ENCODE data around the gene PLXNB1.

PLXNB1 gene

DNA sequence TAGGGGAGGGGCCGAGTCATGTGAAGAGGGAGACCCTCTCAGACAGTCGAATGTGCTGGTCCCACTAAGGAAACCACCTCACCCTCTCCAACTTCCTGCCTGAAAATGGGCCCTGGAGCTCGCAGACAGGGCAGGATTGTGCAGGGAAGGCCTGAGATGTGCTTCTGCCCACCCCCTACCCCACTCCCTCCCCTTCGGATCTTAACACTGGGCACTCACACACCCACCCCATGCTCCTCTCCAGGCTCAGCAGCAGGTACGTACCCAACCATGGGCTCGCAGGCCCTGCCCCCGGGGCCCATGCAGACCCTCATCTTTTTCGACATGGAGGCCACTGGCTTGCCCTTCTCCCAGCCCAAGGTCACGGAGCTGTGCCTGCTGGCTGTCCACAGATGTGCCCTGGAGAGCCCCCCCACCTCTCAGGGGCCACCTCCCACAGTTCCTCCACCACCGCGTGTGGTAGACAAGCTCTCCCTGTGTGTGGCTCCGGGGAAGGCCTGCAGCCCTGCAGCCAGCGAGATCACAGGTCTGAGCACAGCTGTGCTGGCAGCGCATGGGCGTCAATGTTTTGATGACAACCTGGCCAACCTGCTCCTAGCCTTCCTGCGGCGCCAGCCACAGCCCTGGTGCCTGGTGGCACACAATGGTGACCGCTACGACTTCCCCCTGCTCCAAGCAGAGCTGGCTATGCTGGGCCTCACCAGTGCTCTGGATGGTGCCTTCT lies 36.7 kb upstream of the PLXNB1 start:
- H3K4me3 ChIP-seq (replicated peaks; ENCODE audit: insufficient read depth, low read length): peak overlapping the region; percentile 57
- peak overlapping the region; percentile 85 for H3K27ac ChIP-seq (replicated peaks)
- TF ChIP-seq GABPA (IDR thresholded peaks at IDR 0.05; ENCODE audit: low read depth) (no peak), POLR2AphosphoS5 (IDR thresholded peaks at IDR 0.05; ENCODE audit: low read depth) (peak; percentile 14)
- H3K27me3 ChIP-seq (ENCODE audit: insufficient read depth, poor library complexity, severe bottlenecking): no peaks in the 10 kb centered on the region
- DNase-seq (ENCODE audit: low read depth in 1 of 2, low spot score in 1 of 2): peak; percentile 40 to 43

DNA sequence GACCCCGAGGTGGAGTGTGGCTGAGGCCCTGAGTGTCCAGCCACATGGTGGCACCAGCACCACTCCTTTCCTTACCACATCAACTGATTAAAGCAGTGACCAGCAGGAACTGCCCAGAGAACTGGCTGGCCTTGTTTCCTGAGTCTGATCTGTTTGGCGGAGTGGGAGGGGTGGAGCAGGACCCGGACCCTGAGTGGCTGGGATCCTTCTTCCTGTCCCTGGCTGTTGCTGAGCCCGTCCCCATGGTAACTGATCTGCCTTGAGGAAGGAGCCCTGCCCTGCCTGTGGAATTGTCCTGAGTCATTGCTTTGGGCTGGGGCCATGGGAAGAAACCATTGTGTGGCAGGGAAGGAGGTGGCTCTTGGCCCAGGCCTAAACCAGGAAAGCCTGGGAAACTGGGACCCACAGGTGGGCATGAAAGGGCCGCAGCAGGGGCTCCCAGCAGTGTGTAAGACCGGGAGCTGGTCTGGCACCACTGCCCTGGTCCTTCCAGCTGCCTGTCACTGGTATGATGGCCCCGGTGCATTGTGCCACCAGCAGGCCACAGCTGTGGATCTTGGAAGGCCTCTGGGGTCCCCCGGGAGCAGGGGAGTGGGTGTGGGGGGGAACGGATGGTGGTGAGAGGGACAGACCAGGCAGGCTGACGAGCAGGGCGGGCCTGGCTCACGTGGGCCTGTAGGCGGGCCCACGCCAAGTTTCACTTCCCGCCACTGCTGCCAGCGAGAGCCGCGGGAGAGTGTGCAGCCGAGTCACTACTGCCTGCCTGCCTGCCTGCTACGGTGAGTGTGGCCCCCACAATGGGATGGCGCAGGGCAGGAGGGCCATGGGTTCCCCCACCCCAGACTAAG lies 35.9 kb upstream of the PLXNB1 start:
- DNase-seq (ENCODE audit: low read depth in 1 of 2, low spot score in 1 of 2): peak; percentile 82 to 95
- peak overlapping the region; percentile 57 for H3K4me3 ChIP-seq (replicated peaks; ENCODE audit: insufficient read depth, low read length)
- H3K27ac ChIP-seq (replicated peaks): peak overlapping the region; percentile 85
- TF ChIP-seq, protein P1, sequence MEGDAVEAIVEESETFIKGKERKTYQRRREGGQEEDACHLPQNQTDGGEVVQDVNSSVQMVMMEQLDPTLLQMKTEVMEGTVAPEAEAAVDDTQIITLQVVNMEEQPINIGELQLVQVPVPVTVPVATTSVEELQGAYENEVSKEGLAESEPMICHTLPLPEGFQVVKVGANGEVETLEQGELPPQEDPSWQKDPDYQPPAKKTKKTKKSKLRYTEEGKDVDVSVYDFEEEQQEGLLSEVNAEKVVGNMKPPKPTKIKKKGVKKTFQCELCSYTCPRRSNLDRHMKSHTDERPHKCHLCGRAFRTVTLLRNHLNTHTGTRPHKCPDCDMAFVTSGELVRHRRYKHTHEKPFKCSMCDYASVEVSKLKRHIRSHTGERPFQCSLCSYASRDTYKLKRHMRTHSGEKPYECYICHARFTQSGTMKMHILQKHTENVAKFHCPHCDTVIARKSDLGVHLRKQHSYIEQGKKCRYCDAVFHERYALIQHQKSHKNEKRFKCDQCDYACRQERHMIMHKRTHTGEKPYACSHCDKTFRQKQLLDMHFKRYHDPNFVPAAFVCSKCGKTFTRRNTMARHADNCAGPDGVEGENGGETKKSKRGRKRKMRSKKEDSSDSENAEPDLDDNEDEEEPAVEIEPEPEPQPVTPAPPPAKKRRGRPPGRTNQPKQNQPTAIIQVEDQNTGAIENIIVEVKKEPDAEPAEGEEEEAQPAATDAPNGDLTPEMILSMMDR (IDR thresholded peaks at IDR 0.05; ENCODE audit: insufficient read depth, low read length): peak; percentile 33
- TF ChIP-seq SPI1 (IDR thresholded peaks at IDR 0.05; ENCODE audit: borderline replicate concordance, low read depth) (no peak), GABPA (IDR thresholded peaks at IDR 0.05; ENCODE audit: low read depth) (no peak), POLR2AphosphoS5 (IDR thresholded peaks at IDR 0.05; ENCODE audit: low read depth) (peak; percentile 88)
- TF ChIP-seq, protein P2, sequence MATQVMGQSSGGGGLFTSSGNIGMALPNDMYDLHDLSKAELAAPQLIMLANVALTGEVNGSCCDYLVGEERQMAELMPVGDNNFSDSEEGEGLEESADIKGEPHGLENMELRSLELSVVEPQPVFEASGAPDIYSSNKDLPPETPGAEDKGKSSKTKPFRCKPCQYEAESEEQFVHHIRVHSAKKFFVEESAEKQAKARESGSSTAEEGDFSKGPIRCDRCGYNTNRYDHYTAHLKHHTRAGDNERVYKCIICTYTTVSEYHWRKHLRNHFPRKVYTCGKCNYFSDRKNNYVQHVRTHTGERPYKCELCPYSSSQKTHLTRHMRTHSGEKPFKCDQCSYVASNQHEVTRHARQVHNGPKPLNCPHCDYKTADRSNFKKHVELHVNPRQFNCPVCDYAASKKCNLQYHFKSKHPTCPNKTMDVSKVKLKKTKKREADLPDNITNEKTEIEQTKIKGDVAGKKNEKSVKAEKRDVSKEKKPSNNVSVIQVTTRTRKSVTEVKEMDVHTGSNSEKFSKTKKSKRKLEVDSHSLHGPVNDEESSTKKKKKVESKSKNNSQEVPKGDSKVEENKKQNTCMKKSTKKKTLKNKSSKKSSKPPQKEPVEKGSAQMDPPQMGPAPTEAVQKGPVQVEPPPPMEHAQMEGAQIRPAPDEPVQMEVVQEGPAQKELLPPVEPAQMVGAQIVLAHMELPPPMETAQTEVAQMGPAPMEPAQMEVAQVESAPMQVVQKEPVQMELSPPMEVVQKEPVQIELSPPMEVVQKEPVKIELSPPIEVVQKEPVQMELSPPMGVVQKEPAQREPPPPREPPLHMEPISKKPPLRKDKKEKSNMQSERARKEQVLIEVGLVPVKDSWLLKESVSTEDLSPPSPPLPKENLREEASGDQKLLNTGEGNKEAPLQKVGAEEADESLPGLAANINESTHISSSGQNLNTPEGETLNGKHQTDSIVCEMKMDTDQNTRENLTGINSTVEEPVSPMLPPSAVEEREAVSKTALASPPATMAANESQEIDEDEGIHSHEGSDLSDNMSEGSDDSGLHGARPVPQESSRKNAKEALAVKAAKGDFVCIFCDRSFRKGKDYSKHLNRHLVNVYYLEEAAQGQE (IDR thresholded peaks at IDR 0.05; ENCODE audit: insufficient replicate concordance, low read depth): no peak
- no peaks in the 10 kb centered on the region for H3K27me3 ChIP-seq (ENCODE audit: insufficient read depth, poor library complexity, severe bottlenecking)

DNA sequence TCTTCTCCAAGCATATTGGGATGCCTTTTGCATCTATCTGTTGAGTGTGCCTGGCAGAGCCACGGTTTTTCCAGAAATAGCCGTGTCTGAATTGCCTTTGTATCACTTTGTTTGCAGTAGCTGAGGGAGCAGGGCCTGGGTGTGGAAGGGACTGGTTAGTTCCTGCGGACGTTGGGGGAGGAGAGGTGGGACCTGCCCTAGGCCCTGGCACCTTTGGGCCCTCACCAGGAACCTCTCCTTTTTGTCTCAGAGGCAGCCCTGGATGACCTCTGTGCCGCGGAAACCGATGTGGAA lies 35.3 kb upstream of the PLXNB1 start:
- Histone ChIP-seq H3K27ac (replicated peaks) (peak overlapping the region; percentile 85), H3K4me3 (replicated peaks; ENCODE audit: insufficient read depth, low read length) (no peak overlapping the region), H3K27me3 (ENCODE audit: insufficient read depth, poor library complexity, severe bottlenecking) (no peaks in the 10 kb centered on the region)
- no peak for DNase-seq (ENCODE audit: low read depth in 1 of 2, low spot score in 1 of 2)
- TF ChIP-seq, protein P1 (IDR thresholded peaks at IDR 0.05; ENCODE audit: insufficient read depth, low read length): no peak
- TF ChIP-seq, protein P2 (IDR thresholded peaks at IDR 0.05; ENCODE audit: insufficient replicate concordance, low read depth): no peak
- TF ChIP-seq GABPA (IDR thresholded peaks at IDR 0.05; ENCODE audit: low read depth): no peak
- TF ChIP-seq SPI1 (IDR thresholded peaks at IDR 0.05; ENCODE audit: borderline replicate concordance, low read depth): no peak
- TF ChIP-seq POLR2AphosphoS5 (IDR thresholded peaks at IDR 0.05; ENCODE audit: low read depth): no peak

DNA sequence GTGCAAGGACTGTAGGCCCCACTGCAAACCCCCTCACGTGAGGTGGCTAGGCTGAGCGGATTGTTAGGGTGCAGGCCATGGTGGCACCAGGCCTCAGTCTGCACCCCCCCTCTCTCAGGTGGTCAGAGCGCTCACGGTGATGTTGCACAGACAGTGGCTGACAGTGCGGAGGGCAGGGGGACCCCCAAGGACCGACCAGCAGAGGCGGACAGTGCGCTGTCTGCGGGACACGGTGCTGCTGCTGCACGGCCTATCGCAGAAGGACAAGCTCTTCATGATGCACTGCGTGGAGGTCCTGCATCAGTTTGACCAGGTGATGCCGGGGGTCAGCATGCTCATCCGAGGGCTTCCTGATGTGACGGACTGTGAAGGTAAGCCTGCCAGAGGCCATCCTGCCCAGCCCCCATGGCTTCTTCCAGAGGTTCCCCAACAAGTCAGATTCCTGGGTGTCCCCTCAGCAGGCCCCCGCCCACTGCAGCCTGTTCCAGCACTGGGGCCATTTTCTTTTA lies 34.9 kb upstream of the PLXNB1 start:
- no peak for DNase-seq (ENCODE audit: low read depth in 1 of 2, low spot score in 1 of 2)
- Histone ChIP-seq H3K27me3 (ENCODE audit: insufficient read depth, poor library complexity, severe bottlenecking) (no peaks in the 10 kb centered on the region), H3K27ac (replicated peaks) (no peak overlapping the region), H3K4me3 (replicated peaks; ENCODE audit: insufficient read depth, low read length) (no peak overlapping the region)
- no peak for TF ChIP-seq GABPA (IDR thresholded peaks at IDR 0.05; ENCODE audit: low read depth)
- TF ChIP-seq, protein P2 (IDR thresholded peaks at IDR 0.05; ENCODE audit: insufficient replicate concordance, low read depth): no peak
- TF ChIP-seq, protein P1 (IDR thresholded peaks at IDR 0.05; ENCODE audit: insufficient read depth, low read length): no peak
- TF ChIP-seq SPI1 (IDR thresholded peaks at IDR 0.05; ENCODE audit: borderline replicate concordance, low read depth): no peak
- TF ChIP-seq POLR2AphosphoS5 (IDR thresholded peaks at IDR 0.05; ENCODE audit: low read depth): no peak

Data from HL-60 (cell line).